H54 (cell line): ENCODE measurements around the gene HSDL1.

Experiments used
- DNase-seq: peaks from one replicate; pipeline ENCODE4 v3.0.0; 2011; ENCODE audit warnings: low spot score, mixed read lengths; ENCODE audit not compliant: insufficient read length
- FAIRE-seq: peaks from 3 replicates; lab custom pipeline; 2011; peaks lifted over from hg19 to GRCh38; lab: Jason Lieb, UNC
- POLR2A ChIP-seq: IDR thresholded peaks from 2 replicates; pipeline ENCODE4 v1.6.1; 2011; ENCODE audit warnings: low read depth, mild to moderate bottlenecking, low read length

Gene HSDL1

GRCh38 chr16:84180519-84181140 is 35.7 kb upstream of the HSDL1 start:
- no peak for DNase-seq
- FAIRE-seq, result no peak

DNA sequence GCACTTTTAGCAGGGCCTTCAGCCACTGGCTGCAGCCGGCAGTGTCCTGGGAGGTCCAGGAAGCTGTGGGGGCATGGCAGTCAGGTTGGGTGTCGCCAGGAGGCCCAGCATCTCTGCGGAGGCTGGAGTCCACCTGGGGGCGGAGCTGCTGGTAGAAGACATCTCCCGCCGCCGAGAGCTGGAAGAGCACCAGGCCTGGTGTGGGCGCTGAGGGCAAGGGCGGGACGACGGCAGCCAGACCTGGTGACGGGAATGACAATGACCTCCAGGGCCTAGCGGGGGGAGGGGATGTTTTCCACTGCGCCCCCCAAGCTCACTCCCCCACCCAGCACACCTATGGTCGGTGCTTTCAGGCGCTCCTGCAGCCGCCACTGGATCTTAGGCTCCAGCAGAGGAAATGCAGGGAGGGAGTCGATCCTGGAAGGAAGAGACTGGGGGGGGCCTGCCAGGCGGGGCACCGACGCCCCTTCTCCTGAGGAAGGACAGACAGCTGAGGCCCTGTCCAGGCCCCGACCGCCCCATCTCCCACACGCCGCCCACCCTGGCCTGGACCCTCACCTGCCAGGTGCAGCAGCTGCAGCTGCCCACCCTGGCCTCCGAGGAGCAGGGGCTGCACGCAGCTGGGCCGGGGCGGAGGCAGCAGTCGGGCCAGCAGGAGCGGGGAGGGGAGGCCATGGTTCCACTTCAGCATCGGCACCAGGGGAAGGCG is 34.8 kb upstream of the HSDL1 start:
- FAIRE-seq (no peak), DNase-seq (no peak)
- no peak for TF ChIP-seq POLR2A

More at GRCh38 chr16:84180519-84181140, 35.7 kb upstream of the HSDL1 start:
- no peak for TF ChIP-seq POLR2A

DNA sequence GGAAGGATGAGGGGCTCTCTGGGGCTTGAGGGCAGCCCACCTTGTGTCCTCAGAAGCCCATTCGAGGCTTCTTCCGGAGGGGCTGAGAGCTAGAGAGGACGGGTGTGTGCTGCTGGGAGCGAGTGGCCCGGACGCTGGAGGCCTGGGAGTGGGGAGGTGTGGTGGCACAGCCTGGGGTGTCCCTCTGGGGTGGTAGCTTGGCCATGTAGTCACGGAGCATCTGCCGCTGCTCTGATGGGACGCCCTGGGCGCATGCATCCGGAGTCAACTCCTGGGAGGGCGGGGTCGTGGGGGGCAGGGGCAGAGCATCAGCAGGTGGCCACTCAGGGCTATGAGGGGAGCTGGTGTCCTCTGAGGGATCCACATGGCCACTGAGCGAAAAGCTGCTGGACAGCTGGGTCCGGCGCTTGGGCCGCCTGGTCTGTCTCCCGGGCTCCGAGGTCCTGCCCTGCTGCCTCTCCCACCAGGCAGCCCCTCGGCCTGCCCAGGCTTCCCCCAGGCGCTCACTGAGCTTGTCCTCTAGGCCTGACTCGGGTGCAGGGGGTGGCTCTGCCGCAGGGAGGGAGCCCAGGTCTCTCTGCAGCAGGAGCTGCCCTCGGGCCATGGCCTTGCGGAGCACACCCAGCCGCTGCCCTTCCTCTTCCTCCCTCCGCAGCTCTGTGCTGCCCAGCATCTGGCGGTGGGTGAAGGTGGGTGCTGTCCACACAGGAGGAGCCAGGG is 34.1 kb upstream of the HSDL1 start:
- DNase-seq (no peak), FAIRE-seq (no peak)
- TF ChIP-seq POLR2A, result no peak

DNA sequence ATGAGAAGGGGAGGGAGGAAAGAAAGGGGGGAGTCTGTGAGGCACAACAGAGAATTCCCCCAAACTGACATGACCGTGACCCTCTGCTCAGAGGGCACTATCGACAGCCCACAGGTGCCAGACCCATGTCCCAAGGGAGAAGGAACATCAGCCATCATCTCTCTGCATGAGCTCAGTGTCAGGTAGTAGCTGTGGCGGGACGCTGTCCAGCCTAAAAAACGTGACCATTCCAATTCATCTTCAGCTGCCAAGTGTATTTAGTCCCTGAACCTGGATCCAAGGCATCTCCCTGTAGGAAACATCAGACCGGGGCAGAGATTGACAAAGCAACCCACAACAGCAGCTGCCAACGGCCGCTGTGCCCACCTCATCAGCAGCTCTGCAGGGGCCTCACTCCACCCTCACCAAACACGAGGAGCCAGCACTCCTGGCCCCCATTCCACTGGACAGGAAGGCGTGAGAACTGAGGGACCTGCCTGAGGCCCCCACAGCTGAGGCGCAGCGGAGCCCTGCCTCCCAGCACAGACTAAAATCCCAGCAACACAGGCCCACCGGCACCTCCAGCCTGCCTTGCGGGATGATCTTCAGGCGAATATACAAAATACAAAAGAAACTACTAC is 33.3 kb upstream of the HSDL1 start:
- no peak for TF ChIP-seq POLR2A
- no peak for DNase-seq
- FAIRE-seq, result no peak

DNA sequence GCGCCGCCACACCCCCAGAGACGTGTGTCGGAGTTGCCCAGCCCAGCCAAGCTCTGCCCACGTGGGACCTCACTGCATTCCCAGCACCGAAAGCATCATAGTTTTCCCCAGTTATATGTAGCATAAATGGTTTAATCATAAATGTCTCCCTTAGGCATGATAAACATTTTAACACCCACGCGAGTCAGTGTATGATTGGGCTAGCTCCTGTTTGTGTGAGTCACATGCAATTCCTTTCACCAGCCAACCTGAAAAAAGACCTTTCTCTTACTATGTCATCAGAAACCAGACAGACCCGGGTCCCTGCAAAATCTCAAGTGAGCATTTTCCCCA is 32.7 kb upstream of the HSDL1 start:
- FAIRE-seq (no peak), DNase-seq (no peak)
- no peak for TF ChIP-seq POLR2A

GRCh38 chr16:84176192-84177053 is 31.4 kb upstream of the HSDL1 start:
- no peak for FAIRE-seq
- no peak for TF ChIP-seq POLR2A
- no peak for DNase-seq

DNA sequence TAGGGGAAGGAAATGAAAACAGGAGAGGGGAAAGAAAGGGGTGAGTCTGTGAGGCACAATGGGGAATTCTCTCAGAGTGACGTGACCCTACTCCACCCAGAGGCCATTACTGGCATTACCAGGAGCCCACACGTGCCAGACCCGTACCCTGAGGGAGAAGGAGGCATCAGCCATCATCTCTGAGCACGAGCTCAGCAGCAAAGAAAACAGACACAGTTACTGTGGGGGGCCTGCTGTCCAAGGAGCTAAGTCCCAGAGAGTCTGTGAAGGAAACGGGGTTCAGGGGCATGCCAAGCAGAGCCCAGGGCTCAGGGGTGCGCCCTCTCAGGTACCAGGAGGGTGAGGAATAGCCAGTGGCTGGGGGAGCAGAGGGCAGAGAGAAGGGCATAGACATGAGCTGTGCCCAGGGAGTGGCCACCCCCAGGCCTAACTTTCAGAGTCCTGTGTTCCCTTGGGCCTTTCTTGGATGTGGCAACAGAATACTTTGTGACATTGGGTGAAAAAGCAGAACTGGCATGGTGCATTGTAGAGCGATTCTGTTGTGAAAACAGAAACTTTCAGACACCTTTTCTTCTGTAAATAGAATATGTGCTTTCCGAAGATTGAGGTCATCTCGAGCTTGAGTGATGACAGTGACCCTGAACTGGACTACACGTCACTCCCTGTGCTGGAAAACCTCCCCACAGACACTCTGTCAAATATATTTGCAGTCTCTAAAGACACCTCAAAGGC is 30.5 kb upstream of the HSDL1 start:
- FAIRE-seq, result no peak
- no peak for DNase-seq
- TF ChIP-seq POLR2A, result no peak

GRCh38 chr16:84174396-84174795 is 29.4 kb upstream of the HSDL1 start:
- FAIRE-seq, result no peak
- DNase-seq, result no peak
- TF ChIP-seq POLR2A, result no peak

GRCh38 chr16:84169765-84170310 is 24.9 kb upstream of the HSDL1 start:
- no peak for FAIRE-seq

DNA sequence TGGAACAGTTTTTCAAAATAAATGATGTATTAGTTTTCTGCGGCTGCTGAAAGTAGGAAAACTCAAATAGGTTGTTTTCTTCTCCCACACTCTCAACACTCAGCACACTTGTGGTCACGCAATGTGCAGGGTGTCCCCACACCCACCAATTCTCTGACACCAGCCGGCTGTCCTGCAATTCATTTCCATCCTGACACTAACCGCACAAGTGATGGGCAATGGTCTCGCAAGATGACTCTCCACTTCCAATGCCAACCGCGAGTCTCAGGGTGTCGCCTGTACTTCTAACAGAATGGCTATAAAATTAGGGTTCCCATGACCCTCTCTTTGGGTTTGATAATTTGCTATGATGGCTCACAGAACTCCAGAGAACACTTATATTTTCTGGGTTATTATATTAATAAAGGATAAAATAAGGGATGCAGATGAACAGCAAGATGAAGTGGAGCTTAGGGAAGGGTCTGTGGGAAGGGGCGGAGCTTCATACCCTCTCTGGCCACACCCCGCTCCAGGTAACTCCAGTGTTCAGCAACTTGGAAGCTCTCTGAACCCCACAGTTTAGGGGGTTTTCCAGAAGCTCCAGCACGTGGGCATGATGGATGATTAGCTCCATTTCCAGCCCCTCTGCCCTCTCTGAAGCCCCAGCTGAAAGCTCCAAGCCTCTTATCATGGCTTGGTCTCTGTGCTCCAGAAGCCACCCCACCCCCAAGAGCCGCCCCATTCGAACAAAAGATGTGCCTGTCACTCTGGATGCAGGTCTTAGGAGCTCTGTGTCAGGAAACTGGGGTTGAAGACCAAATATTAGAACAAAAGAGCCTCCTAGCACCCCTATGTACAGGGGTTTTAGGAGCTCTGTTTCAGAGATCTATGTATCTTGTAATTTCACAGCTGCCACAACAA is 22.1 kb upstream of the HSDL1 start:
- DNase-seq, result no peak
- FAIRE-seq, result no peak
- TF ChIP-seq POLR2A, result no peak

More at GRCh38 chr16:84169765-84170310, 24.9 kb upstream of the HSDL1 start:
- DNase-seq, result no peak
- TF ChIP-seq POLR2A, result no peak

DNA sequence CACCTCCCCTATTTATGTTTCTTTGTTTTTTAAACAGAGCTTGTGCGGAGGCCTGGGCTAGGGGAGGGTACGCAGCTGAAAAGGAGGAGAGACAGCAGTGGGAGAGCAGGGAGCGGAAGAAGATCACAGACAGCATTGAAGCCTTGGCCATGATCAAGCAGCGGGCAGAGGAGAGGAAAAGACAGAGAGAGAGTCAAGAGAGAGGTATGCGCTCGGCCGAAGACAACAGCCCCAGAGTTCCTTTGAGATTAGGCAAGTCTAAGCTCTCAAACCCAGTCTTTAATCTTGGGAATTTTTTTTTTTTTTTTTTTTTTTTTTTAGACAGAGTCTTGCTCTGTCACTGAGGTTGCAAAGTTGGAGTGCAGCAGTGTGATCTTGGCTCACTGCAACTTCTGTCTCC is 20.8 kb upstream of the HSDL1 start:
- FAIRE-seq, result no peak
- TF ChIP-seq POLR2A, result no peak

More for the DNA sequence above, 20.8 kb upstream of the HSDL1 start:
- no peak for DNase-seq
